GM18519 (cell line): Measurements from ENCODE around the gene C1QTNF7.

Experiments
- ATAC-seq: cut with Tn5 transposase; IDR thresholded peaks from one replicate; pipeline ENCODE4 v1.9.1; 2021; ENCODE audit warnings: mild to moderate bottlenecking, moderate library complexity; ENCODE audit not compliant: unreplicated experiment, low FRiP score

C1QTNF7 gene

GRCh38 chr4:15413010-15413622, 14.7 kb upstream of the C1QTNF7 start:
- ATAC-seq = no peak

DNA sequence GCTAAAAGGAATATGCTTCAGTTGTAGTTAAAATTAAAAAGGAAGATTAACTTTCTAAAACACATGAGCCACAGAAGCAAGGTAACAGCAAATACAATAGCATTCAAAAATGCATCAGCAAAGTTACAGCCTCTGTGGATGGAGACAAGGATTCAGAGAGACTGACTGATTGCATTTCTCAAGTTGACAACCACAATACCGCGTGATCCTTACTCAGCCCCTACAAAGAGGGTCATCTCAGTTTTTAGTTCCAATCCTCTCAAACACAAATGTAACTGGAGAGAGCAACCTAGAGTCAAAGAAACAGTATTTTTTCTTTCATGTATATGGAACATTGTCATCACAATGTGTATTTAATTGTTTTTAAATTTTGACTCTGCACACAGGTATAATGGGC, 14.2 kb upstream of the C1QTNF7 start:
- ATAC-seq = no peak

GRCh38 chr4:15414551-15415091, 13.2 kb upstream of the C1QTNF7 start:
- no peak for ATAC-seq

DNA sequence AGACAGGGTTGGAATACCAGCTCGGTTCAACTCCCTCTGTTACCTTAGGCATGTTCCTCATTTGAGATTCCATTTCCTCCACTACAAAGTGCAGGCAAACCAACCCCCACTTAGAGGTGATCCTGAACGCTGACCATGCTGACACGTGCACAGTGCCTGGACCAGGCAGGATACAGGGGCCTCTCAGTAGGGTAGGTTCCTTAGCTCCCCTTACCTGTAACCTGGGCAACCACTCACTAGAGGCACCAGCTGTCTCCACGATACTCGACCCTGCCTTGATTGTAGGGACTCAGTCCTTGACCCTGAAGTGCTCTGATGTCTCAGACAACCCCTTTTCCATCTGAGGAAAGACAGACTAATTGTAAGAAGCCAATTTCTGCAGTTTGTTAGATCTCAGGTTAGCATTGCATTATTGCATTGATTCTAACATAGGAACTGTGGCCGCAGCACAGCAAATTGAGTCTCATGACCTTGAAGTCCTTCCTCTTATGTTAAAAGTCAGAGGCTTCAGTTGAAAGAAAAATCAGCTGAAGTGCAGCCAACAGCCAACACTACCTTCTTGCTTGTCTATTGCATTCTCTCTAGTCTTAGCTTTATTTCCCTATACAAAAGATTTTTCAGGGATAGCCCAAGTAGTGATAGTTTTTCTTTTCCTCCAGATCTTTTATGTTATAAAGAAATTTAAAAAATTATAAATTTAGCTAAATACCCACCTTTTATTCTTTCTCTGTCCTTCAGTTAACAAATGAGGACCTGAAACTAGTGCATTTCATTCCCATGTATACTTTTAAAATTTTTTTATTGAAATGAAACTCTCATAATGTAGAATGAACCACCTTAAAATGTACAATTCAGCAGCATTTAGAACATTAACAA, 11.2 kb upstream of the C1QTNF7 start:
- no peak for ATAC-seq

- ATAC-seq = no peak
Measured at GRCh38 chr4:15417233-15417660, 10.6 kb upstream of the C1QTNF7 start.

GRCh38 chr4:15418956-15419355, 8.9 kb upstream of the C1QTNF7 start:
- ATAC-seq = no peak

DNA sequence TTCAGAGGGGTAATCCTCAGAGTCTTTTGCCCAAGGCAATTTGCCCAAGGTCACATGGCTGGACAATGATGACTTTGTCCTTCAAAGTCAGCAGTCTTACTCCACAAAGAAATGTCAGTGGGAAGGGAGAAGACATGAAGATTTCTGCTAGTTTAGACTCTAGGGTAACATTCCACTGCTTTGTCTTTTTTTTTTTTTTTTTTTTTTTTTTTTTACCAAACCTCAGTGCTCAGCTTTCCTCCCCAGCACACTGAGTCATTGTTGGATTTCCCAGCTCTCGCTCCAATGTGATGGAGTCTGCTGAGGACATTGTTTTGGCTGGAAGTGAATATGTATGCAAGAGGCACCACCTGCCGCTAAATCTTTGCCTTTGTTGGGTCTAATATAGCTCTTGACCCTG, 7.2 kb upstream of the C1QTNF7 start:
- no peak for ATAC-seq

DNA sequence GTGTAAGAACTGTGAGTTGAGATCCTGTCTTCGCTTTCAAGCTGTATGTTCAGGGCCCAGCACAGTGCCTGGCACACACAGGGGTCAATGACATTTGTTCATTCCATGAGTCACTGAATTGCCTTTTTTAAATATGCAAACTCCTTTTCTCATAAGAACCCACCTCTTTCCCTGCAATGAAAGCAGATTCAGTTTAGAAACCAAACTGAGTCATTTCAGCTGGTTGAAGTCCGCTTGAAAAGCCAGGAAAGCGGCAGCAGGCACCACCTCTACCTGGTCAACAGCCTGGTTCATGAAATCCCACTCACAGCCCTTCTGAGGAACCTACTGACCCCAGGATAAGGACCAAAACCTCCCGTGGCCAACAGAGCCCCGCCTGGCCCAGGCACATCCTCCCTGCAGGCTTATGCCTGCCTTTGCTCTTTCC, 4.5 kb upstream of the C1QTNF7 start:
- ATAC-seq = no peak

- ATAC-seq = no peak
Measured at GRCh38 chr4:15425520-15425919, 2.3 kb upstream of the C1QTNF7 start.

DNA sequence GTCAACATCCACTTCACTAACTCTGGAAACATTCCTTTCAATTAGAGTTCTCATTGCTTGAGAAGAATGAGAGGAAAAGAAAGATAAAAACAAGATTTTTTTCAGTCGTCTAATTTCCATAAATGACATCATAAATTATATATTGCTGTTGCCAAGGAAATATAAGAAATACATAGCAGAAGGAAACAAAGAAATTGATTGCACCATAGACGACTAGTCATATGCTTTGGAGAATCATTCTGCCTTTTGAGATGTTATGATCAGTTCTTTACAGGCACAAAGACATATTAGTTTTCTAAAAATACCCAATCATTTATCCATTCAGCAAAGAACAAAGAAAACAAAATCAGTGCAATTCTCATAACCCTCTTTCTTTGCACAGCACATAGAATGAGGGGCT, 672 bp upstream of the C1QTNF7 start:
- no peak for ATAC-seq

DNA sequence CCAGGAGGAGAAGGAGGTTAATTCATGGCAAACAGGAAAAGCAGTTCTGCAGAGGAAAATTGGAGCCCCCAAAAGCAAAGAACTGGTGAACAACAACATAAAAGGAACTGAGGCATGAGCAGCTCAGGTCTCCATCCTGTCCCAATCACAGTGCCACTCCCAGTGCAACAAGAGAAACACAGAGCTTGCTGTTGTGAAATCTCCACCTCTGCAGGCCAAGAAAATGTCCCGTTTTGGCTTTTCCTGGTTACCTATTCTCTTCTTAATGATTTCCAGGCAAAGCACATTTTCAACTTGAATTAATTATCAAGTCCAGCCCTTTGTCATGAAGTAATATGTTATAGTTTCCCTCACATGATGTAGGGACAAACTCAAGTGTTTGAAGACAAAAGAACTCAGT, 778 bp downstream of the C1QTNF7 start:
- no peak for ATAC-seq

- no peak for ATAC-seq
Measured at GRCh38 chr4:15434091-15434490, 6.3 kb downstream of the C1QTNF7 start.

DNA sequence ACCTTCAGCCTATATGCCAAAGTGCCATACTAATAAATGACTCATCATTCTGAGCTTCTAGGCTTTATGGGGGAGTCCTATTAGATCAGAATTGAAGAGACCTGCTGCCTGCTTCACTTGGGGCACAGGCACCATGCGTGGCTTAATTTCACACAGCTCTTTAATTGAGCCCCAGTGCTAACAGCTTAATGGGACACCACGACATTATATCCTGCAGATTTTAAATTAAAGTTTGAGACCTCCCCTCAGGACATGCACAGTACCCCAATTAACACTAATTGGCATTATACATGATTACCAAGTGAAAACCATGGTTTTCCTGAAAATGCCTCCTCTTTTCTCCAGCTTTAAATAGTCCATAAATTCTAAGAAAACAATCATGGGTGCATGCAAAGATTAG, 6.8 kb downstream of the C1QTNF7 start:
- no peak for ATAC-seq

- ATAC-seq = no peak
Measured at GRCh38 chr4:15436513-15436912, 8.7 kb downstream of the C1QTNF7 start.

- no peak for ATAC-seq
Measured at GRCh38 chr4:15438939-15439524, 11.2 kb downstream of the C1QTNF7 start.

GRCh38 chr4:15443371-15444160, 15.7 kb downstream of the C1QTNF7 start:
- ATAC-seq = no peak

DNA sequence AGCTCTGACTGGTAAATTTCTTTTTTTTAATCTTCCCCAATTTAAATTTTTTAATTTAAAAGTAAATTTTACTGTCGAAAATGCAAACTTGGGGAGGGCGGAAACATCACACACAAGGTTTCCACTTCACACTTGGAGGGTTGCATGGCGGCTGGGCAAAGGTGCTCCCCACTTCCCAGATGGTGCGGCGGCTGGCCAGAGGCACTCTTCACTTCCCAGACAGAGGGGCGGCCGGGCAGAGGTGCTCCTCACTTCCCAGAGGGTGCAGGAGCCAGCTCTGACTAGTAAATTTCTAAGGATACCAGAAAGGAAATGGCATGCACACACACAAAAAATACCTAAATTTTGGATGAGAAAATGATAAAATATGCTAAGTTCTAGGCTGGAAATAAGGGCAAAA, 16.4 kb downstream of the C1QTNF7 start:
- no peak for ATAC-seq

- ATAC-seq = no peak
Measured at GRCh38 chr4:15444879-15445547, 17.2 kb downstream of the C1QTNF7 start.

- ATAC-seq = no peak
Measured at GRCh38 chr4:15451181-15451865, 23.5 kb downstream of the C1QTNF7 start.
